ENCODE measurements around the gene ADAMTS12.

ADAMTS12 gene

DNA sequence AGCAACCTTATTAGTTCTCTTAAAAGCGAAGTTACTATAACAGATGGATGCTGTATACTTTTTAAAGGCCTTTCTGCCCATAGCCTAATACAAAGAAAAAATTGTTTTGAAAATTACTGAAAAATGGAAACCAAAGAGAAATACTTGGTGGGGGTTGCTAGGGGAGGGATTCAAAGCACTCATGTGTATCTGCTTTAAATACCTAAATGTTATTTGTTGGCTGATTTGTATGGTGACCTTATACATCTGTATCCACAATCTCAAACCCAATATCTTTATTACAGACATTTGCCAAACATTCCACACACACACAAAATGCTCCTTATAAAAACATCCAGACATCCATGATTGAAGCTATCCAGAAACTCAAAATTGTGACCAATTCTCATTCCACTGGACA lies 172.0 kb downstream of the ADAMTS12 start:
- no peak for DNase-seq (ENCODE audit: low spot score)
- TF ChIP-seq, protein P1, sequence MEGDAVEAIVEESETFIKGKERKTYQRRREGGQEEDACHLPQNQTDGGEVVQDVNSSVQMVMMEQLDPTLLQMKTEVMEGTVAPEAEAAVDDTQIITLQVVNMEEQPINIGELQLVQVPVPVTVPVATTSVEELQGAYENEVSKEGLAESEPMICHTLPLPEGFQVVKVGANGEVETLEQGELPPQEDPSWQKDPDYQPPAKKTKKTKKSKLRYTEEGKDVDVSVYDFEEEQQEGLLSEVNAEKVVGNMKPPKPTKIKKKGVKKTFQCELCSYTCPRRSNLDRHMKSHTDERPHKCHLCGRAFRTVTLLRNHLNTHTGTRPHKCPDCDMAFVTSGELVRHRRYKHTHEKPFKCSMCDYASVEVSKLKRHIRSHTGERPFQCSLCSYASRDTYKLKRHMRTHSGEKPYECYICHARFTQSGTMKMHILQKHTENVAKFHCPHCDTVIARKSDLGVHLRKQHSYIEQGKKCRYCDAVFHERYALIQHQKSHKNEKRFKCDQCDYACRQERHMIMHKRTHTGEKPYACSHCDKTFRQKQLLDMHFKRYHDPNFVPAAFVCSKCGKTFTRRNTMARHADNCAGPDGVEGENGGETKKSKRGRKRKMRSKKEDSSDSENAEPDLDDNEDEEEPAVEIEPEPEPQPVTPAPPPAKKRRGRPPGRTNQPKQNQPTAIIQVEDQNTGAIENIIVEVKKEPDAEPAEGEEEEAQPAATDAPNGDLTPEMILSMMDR (conservative IDR thresholded peaks at IDR 0.05; ENCODE audit: low read depth), result no peak
- ChIA-PET POLR2A (ENCODE audit: low non-redundant PET) (no interaction called here), CTCF (no interaction called here)
- H3K27ac ChIP-seq, result no peak overlapping the region

DNA sequence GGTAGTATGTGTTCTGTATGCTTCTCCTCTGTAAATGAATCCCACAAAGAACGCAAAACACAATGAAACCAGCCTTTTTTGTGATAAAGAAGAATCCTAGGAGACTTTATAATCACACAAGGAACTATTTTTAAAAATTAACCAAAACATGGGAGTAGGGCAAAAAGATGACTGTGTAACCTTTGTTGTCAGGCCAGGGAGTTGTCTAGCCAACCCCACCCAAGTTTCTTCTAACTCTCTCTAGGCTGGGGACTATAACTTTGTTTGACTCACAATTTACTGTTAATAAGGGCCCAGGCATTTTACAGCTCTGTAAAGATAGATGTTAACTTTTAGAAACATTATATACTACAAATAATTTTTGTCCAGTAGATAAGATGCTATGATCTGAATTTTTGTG lies 176.1 kb downstream of the ADAMTS12 start:
- ChIA-PET POLR2A (ENCODE audit: low non-redundant PET) (no interaction called here), CTCF (no interaction called here)
- no peak overlapping the region for H3K27ac ChIP-seq
- DNase-seq (ENCODE audit: low spot score), result no peak
- TF ChIP-seq, protein P1 (conservative IDR thresholded peaks at IDR 0.05; ENCODE audit: low read depth), result no peak

GRCh38 chr5:33713136-33713765 lies 178.5 kb downstream of the ADAMTS12 start:
- CTCF ChIA-PET, result interaction anchor here (0.6 kb wide), 1 partner anchor 219 kb away, joined by 3 read pairs; no protein-coding TSS in a partner anchor
- H3K27ac ChIP-seq, result no peak overlapping the region
- no peak for DNase-seq (ENCODE audit: low spot score)
- TF ChIP-seq, protein P1 (conservative IDR thresholded peaks at IDR 0.05; ENCODE audit: low read depth), result no peak
- POLR2A ChIA-PET (ENCODE audit: low non-redundant PET), result interaction anchor here (0.6 kb wide), 1 partner anchor 61 kb away, joined by 3 read pairs; no protein-coding TSS in a partner anchor

DNA sequence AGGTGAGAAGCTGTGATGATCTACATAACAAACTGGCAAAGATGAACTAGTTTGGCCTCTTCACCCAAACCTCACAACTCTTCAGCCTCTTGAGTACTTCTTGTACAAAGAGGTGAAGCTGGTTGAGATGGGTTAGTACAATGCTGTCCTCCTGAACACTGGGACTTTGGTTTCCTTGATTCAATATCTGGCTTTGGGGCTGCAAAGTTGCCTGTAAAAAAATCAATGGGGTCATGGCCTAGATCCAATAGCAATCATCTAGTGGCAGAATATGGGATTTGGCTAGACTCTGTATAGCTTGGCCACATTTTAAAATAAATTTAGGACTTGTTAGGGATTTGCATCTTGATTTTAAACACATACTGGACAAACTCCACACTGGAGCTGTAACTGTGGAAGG lies 179.1 kb downstream of the ADAMTS12 start:
- TF ChIP-seq, protein P1 (conservative IDR thresholded peaks at IDR 0.05; ENCODE audit: low read depth), result no peak
- ChIA-PET POLR2A (ENCODE audit: low non-redundant PET) (interaction anchor here (0.6 kb wide), 1 partner anchor 61 kb away, joined by 3 read pairs; no protein-coding TSS in a partner anchor), CTCF (interaction anchor here (0.6 kb wide), 2 partner anchors 218 to 475 kb away, joined by 3 read pairs; no protein-coding TSS in a partner anchor)
- no peak overlapping the region for H3K27ac ChIP-seq
- DNase-seq (ENCODE audit: low spot score), result no peak

DNA sequence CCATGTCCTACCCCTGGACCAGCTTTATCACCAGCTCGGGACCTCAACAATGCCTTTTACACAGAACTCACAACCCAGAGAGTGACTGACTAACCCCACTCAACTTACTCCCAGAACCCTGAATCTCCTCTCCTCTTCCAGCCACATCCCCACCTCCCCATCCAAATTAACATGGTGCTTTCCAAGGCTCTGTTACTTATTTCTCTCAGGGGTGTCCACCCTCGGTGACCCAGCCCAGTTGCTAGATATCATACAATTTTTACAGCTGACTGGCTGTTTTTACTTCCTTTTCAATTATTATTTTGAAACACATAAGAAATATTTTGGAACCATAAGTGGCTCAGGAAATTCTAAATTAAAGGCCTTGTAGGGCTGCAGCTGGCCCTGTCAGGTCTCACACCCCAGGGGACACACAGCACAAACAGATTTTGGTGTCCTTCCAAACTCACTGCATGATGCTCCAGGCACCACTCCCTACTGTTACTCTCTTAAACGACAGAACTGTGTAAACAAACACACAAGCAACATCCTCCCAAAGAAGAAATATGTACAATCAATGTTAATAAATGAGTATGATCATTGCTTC lies 180.6 kb downstream of the ADAMTS12 start:
- H3K27ac ChIP-seq, result no peak overlapping the region
- ChIA-PET POLR2A (ENCODE audit: low non-redundant PET) (no interaction called here), CTCF (interaction anchor here (0.6 kb wide), 1 partner anchor 48 kb away, joined by 3 read pairs; no protein-coding TSS in a partner anchor)
- TF ChIP-seq, protein P1 (conservative IDR thresholded peaks at IDR 0.05; ENCODE audit: low read depth), result no peak
- DNase-seq (ENCODE audit: low spot score), result no peak

- DNase-seq (ENCODE audit: low spot score), result no peak
- ChIA-PET POLR2A (ENCODE audit: low non-redundant PET) (no interaction called here), CTCF (no interaction called here)
- H3K27ac ChIP-seq, result no peak overlapping the region
- TF ChIP-seq, protein P1 (conservative IDR thresholded peaks at IDR 0.05; ENCODE audit: low read depth), result no peak
Measured at GRCh38 chr5:33702867-33703266, 188.9 kb downstream of the ADAMTS12 start.
